HG03175 (cell line): ENCODE data around the gene FNIP2.

Experiments
- ATAC-seq: cut with Tn5 transposase; IDR thresholded peaks from one replicate; pipeline ENCODE4 v1.9.1; 2021; ENCODE audit warnings: mild to moderate bottlenecking, moderate library complexity; ENCODE audit not compliant: unreplicated experiment

FNIP2 gene

DNA sequence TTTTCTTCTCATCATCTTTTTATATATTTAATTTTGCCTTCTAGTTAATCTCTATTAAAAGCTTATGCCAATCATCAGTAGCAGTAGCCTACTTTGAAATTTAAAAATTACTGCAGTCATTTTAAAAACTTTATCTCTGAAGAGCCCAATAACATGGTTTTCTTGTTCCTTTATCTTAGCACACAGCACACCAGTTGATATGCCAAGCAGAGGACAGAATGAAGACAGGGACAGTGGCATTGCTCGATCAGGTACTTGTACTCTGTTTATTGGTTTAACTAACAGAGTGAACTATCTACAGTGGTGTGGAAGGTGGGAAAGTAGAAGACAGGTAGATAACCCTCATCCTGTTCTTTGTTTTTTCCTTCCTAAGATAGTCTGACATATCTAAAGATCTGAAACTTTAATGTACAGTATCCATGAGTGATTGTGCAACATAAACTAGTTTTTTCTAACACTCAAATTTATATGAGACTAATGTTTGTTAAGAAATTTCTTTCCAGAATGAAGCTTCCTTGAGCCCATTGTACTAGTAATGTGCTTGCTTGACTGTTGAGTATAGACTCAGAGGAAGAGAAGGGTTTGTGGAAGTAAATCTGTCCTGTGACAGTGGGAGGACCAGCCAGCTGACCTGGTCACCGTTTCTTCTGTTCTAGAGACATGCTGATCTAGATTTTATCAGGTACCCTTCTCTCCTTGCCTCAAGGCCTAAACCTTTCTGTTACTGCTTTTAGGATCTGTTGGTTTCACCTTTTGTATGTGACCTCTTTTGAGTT, 66.6 kb downstream of the FNIP2 start:
- no peak for ATAC-seq

DNA sequence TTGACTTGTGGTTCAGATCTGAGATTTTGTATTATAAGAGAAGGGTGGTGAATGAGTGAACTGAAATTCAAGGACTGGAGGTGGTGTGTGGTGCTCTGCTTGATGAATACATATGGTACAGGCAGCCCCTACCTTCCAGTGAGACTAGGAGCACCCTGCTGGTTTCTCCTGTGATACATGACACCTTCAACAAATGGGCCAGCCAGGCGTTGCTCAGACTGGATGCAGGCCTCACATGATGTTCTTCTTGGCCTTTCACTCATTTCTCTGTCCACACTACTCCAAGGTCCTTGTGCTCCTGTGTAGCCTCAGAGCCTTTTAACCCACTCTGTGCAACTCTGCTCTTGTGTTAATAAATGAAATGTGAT, 67.2 kb downstream of the FNIP2 start:
- no peak for ATAC-seq

DNA sequence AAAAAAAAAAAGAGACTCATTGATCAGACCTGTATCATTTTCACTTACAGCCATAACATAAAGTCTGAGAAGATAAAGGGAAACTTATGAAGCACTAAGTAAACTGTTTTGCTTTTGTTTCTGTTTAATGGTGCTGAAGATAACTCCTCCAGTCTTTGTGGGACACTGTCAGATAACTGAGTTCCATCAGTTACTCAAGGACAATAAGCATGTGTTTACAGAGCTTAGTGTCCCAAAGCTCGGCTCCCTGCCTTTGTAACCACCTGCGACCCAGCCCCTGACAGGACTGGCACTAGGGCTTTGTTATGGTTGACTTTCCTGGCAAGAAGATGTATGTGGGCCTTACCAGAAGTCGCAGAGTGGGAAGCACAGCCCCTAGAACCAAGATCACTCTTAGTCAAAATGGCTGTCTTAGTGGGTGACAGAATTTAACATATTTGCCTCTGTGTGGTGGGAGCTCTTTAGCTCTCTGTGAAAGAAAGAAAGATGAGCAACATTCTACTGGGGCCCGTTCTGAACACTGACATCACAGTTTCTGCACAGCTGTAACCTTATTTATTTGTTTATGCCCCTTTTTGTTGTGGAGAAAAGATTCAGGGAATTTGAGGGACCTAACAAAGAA, 68.1 kb downstream of the FNIP2 start:
- no peak for ATAC-seq

DNA sequence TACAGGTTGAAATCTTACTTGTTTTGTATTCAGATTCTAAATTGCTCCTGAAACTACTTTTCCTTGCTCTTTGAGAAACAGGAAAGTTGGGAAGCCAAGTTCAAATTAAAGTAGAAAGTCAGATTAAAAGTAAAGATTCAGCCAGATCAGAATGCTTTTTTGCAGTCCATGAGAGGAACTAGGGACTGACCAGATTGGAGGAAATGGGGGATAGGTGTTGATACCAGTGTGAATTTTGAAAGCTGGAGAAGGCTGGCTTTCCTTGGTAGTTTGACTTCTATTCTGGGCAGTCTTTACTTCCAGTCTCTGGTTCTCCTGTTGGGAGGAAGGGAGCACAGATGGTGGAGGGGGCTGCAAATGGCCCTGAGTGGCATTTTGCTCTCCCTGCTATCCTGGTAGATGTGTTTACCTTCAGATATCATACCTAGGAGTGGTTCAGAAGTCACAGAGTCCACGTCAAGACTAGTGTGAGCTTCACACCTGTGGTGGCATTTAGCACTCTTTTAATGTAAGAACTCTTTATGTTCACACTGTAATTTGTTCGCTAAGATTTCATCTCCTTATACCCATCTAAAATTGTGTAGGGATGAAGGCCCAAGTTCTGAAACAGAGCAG, 68.8 kb downstream of the FNIP2 start:
- no peak for ATAC-seq

DNA sequence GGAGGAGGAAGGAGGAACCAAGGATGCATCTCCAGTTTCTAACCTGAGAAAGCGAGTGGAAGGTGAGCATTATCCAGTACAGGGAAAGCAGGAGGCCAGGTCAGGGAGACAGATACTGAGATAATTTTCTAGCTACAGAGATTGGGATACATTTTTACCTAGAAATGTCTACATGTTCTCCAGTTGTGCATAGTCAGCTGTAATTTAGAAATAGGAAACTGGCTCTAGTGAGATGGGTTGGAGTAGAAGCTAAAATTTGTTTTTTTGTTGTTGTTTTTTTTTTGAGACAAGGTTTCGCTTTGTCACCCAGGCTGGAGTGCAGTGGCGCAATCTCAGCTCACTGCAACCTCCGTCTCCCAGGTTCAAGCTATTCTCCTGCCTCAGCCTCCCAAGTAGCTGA, 71.3 kb downstream of the FNIP2 start:
- no peak for ATAC-seq

DNA sequence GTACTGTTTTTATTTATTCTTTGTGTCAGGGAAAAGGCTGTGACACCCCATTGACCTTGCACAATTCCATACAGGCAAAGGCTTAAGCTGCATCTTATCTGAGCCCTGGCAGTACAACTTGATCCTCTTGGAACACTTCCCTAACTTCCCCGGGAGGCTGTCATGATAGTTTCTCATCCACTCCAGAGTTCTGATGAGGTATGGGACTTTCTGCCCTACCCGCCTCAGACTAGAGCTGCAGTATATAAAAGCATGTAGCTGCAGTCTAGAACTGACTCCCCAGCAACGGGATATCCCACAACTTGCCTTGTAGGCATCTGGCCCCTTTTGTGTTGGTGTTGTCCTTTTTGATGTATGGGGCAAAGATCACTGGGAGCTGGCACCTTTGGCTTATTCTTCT, 72.7 kb downstream of the FNIP2 start:
- no peak for ATAC-seq

DNA sequence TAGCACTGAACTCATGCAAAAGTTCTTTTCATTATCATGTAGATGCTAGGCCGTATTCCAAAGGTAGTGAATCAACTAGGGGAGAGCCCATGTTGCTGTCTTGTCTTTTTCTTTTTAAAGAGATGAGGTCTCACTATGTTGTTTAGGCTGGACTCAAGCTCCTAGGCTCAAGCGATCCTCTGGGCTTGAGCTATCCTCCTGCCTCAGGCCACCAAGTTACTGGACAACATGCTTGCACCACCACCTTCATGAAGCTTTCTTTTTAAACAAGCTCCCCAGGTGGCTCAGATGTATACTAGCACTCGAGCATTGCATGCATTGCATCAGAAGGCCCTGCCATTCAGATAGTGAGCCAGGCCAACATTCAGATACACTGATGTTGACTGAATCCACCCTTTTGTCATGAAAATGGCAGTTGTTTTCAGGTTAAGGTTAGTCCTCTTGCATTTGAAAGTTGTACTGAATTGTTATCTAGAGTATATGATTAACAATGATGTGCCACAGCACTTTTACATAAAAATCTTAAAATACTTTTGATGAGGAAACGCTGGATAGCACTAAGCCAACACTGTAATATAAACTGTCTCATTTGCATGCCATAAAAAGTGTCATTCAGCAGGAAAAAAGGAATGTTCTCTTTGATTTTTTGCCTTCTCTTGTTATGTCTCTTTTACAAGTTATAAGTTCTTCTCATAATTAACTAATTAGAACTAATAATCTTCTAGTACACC, 76.7 kb downstream of the FNIP2 start:
- ATAC-seq: no peak

DNA sequence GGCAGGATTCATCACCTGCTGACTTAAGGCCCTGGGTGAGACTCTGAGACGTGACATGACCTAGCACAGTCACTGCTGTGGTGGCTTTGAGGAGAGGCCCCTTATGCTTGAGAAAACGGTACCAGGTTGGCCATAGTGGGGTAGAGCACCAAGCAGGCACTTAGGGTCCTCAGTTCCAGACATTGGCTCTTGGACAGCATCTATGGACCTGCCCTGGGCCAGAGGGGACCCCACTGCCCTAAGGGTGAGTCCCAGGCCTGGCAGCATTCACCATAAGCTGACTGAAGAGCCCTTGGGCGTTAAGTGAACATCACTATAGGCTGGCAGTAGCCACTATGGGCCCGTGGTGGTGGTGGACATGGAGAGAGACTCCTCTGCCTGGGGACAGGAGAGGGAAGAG, 78.7 kb downstream of the FNIP2 start:
- no peak for ATAC-seq

DNA sequence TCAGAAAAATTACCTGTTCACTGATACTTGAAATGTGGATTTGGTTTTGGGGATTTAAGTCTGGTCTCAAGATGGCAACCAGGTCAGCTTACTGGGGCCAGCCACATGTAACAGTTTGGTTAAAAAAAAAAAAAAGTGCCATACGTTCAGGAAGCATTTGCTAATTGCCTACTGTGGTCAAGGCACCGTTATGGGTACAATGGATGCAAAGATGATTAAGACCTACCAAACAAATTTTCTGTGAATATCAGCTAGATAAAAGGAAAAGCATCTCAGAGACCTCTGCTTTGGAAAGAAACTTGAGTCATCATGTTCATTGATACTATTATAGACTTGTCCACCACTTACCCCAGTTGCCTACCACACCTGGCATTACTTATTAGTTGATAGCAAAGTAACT, 80.9 kb downstream of the FNIP2 start:
- ATAC-seq: no peak

DNA sequence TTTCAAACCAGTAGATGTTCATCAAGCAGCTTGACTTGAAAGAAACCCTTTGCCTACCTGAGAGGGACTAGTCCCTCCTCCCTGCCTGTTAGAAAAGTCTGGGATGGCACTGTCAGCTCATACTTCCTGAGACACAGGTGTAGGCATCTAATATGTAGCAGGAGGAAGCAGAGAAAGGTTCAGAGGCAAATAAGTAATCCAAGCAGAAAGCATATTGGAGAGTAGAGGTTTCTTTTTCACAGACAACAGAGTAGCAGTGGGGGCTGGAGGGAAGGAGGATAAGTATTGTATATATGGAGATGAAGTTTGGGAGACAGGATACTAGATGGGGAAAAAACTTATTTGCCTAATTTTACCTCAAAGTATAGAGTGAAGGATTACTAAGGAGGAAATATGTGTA, 81.5 kb downstream of the FNIP2 start:
- no peak for ATAC-seq

DNA sequence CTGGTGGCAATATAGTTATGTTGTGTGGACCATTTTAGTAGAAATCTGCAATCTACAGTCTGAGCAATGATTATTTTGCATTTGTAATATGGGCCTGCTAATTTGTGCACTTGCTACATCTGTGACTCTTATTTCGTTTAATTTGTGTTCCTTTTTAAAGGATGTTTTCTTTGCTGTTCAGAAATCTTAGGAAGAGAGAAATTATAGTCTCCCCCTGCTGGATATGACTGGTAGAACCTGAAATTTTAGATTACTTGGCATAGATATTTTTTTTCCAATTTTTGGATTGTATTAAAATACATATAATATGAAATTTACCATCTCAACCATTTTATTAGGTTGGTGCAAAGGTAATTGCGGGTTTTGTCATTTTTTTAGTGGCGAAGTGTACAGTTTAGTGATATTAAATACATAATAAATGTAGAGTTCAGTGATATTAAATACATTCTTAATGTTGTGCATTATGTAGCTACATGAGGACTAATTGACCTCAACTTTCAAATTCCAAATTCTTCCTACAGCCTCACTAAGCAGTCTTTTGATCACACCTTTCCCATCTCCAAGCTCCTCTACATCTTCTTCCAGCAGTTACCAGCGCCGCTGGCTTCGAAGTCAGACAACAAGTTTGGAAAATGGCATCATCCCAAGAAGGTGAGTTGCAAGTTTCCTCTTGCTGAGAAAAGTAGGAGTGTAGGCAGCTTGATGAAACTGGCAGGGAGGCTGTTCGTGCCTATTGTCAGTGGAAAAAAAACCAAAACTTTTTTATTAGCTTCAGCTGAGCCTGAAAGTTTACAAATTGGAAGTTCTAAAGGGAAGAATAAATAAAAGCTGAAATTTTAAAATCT, 82.2 kb downstream of the FNIP2 start:
- ATAC-seq: no peak

DNA sequence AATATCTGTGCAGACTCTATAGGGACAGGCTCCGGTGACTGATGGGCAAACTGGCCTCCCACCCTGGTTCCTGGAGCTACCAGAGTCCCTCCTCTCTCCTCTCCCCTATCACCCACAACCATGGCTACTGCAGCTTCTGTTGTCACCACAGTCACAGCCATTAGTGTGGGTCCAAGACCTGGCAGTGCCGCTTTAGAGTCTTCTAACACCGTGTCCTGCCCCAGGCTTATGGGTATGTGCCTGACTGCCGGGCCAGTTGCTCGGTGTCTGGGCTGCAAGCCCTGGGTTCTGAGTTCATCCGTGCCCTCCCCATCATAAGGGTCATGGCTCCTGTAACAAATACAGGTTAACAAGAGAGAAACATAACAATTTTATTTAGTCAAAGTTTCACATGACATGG, 85.4 kb downstream of the FNIP2 start:
- no peak for ATAC-seq

DNA sequence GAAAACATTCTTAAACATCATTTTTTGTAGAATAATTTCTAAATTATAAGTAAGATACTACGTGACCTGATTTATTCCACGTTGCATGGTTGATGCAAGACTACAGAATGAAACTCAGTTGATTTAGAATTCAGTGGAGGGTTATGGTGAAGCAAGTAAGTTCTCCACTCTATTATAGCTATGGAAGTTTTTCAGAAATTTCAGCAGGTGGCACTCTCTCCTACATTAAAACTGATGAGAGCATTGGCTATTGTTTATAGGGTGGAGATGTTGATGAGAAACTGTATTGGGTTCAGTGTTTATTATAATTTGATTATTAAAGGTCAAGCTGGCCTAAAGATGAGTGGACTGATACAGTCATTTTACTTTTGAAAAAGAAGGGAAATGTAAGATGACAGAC, 88.0 kb downstream of the FNIP2 start:
- peak; percentile 63 for ATAC-seq

DNA sequence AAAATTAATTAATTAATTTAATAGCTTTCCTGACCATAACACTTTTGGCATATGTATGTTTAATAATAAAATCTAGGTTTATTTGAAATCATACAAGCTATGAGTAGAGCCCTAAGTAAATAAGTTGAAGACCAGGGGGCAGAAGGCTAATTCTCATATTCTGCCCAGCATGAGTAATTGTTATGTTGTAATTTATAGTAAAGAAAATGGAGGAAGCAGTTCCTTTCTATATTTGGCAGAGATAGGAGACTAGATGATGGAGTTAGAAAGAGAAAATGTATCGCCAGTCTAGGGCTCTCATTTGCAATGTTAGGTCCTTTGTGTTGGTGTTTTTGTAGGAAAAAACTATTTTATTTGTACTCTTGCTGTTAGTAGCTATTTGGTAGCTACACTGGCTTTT, 89.1 kb downstream of the FNIP2 start:
- ATAC-seq: no peak

DNA sequence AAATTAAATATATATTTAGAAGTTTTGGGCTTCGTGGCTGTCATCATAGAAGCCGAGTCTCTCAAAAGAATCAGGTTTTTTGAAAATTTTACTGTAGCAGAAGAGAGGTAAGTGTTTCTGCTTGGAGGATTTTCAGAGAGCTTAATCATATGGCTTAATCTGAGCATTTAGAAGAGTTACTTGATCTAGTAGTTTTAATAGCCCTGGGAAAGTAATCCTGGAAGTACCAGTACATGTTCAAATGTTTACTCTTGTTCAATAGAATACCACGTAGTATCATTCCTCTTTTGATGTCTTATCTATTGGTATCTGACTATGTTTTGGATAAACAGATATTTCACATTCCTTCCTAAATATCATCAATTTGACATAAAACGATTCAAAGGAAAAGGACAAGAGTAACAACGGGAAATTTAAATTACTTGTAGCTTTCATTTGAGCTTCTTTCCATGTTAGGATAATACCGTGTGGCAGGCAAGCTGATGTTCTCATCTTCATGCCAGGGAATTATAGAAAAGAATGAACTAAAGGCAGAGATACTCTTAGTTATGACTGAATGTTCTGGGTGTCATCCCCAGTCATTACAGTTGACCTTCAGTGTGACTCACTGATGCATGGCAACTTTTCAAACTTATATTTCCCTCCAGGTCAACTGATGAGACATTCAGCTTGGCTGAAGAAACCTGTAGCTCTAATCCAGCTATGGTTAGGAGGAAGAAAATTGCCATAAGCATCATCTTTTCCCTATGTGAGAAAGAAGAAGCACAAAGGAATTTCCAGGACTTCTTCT, 89.8 kb downstream of the FNIP2 start:
- ATAC-seq: no peak

DNA sequence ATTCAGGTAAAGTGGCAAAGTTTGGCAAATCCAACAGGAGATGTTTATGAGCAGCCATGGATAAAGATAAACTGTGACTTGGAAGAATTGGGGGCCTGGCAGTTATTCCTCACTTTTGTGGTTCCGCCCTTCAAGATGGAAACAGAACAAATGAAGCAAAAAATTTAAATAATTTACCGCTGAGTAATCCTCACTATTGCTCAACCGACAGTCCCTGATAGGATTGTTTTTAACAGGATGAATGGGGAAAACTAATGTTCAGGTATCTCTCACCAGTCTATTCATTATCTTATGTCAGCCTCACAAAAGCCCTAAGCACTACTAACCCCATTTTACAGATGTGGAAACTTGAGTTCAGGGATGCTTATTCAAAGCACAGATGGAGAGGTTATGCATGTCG, 90.8 kb downstream of the FNIP2 start:
- no peak for ATAC-seq

DNA sequence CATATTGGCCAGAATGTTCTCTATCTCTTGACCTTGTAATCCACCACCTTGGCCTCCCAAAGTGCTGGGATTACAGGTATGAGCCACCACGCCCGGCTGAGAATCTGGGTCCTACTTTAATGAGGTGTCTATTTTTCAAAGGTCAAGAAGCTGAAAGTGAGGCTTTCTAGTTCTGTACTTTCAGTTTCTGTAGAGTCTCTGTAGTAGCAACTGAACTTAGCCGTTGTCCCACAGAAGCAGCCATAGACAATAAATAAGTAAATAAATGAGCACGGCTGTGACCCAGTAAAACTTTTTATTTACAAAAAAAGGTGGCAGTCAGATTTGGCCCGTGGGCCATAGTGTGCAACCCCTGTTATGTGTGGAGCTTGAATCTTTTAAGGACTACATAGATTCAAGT, 92.0 kb downstream of the FNIP2 start:
- peak; percentile 84 for ATAC-seq

DNA sequence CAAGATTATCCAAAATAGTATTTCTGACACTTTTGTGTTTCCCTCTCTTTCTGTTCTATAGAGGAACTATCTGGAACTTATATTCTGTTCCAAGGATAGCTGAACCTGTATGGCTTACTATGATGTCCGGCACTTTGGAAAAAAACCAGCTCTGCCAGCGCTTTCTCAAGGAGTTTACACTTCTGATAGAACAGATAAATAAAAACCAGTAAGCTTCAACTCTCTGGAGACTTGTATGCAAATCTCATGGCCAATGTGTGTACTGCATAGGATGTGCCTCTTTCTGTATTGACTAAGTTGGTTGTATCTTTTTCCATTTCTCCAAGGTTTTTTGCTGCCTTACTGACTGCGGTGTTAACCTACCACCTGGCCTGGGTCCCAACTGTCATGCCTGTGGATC, 92.5 kb downstream of the FNIP2 start:
- peak; percentile 55 for ATAC-seq

DNA sequence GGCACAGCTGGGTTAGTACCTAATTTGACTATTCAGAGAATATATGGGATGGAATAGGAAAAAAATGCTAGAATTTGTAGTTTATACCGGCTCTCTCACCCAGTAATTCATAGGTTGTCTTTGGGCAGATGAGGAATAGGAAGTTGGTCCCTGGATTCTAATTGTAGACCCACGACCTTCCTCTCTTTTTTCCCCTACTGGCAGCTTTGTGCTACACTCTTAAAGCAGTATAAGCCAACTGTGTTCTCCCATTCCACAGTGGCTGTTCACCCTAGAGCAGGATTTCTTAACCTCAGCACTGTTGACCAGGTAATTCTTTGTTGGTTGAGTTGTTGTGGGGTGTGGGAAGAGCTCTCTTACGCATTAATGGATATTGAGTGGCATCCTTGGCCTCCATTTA, 92.9 kb downstream of the FNIP2 start:
- ATAC-seq: no peak

DNA sequence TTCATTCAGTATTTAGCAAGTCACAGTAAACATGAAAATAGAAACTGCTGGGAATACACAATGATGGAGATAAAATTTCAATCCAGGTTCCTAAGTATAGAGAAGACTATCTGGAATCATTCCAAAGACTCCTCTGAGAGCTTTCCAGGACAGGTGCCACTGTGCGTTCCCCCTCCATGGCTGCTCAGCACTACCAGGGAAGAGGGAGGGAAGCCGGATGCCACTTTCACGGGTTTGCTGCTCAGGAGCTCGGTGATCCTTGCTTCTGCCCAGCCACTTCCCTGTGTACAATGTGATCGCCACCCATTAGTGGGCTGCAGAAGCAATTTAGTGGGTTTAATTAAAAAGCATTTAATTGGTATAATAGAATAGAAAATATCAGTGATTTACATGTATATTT, 94.5 kb downstream of the FNIP2 start:
- ATAC-seq: no peak
